A549 treated with CpdA at 1 μM for 4 hours (cell line): ENCODE results near the gene PLXND1. TPM values are rescaled to one million over a fixed set of nuclear protein-coding genes. Genes with fewer than 3 reads are reported as not detected.

Source experiments
- total RNA-seq: library from RNA; stranded (reverse); fragments of 200-300 nt; extraction: Qiagen RNA extraction; gene quantifications from 5 replicates; pipeline ENCODE4 v1.2.3, GENCODE V29; 2022; ENCODE audit warnings: low read depth

Gene PLXND1
- 73.5 to 99.0 TPM (median 81.5 TPM) in 5 replicates for total RNA-seq

GRCh38 chr3:129606636-129607390, at the start of gene PLXND1:
PLXND1 (minus strand) TSS chr3:129606676; CDS start chr3:129606639, 37 bp downstream.

GRCh38 chr3:129543156-129543790, 63.2 kb downstream of the PLXND1 start, which contains the start of gene H1-8:
H1-8 (plus strand) TSS chr3:129543175; CDS start chr3:129543219, 44 bp downstream.

GRCh38 chr3:129528589-129529100, 77.8 kb downstream of the PLXND1 start, which contains the start of gene RHO:
RHO (plus strand) TSS chr3:129528639; CDS start chr3:129528734, 95 bp downstream.

Other genes with a start within 250 kb of the PLXND1 start
- 0.47 to 0.87 TPM (median 0.60 TPM) in 5 replicates for gene EFCAB12, start 178.0 kb downstream of the PLXND1 start, total RNA-seq
- gene MBD4, start 166.7 kb downstream of the PLXND1 start, total RNA-seq: 21.1 to 25.3 TPM (median 22.2 TPM) in 5 replicates
- gene IFT122, start 166.5 kb downstream of the PLXND1 start, total RNA-seq: 12.1 to 14.0 TPM (median 12.5 TPM) in 5 replicates
- not detected in 5 replicates for gene RHO, start 78.0 kb downstream of the PLXND1 start, total RNA-seq
- gene H1-8, start 63.5 kb downstream of the PLXND1 start, total RNA-seq: not detected in 5 replicates